Lower lobe of right lung (tissue), 2 donors: Measurements from ENCODE around the gene IGLL5. TPM values are rescaled to one million over a fixed set of nuclear protein-coding genes. Genes with fewer than 3 reads are reported as not detected.

Experiments used
- ATAC-seq, 2 donors: fragments of 200-7000 bp; cut with Tn5 transposase; one replicate each; pipeline ENCODE4 v1.9.1; 2020 to 2022; ENCODE audit warnings: mild to moderate bottlenecking in 2 of 2, moderate library complexity in 2 of 2
- DNase-seq: peaks from one replicate; pipeline ENCODE4 v3.0.0-alpha.2; 2020
- H3K27ac ChIP-seq: fragments of 200-600 bp; one replicate; pipeline ENCODE4 v1.8.0; 2022
- H3K27me3 ChIP-seq: fragments of 200-600 bp; one replicate; pipeline ENCODE4 v1.8.0; 2022; ENCODE audit warnings: low read depth
- H3K36me3 ChIP-seq: fragments of 200-600 bp; one replicate; pipeline ENCODE4 v1.8.0; 2022; ENCODE audit warnings: mild to moderate bottlenecking
- H3K4me1 ChIP-seq: fragments of 200-600 bp; one replicate; pipeline ENCODE4 v1.8.0; 2022
- H3K4me3 ChIP-seq: fragments of 200-600 bp; one replicate; pipeline ENCODE4 v1.8.0; 2022; ENCODE audit warnings: mild to moderate bottlenecking
- H3K9me3 ChIP-seq: fragments of 200-600 bp; one replicate; pipeline ENCODE4 v1.8.0; 2022
- CTCF ChIP-seq: fragments of 200-600 bp; IDR thresholded peaks from one replicate; pipeline ENCODE4 v1.8.0; 2022; ENCODE audit warnings: antibody characterized with exemption, mild to moderate bottlenecking
- intact Hi-C: fragments of 100-400 bp; cut with DNase I; formaldehyde crosslinking; loops from one replicate; pipeline ENCODE4 v1.11.0; 2022
- total RNA-seq: library from RNA; stranded (reverse); fragmentation: NEBNext Ultra II Directional; extraction: Animal tissue kit (Norgen Biotek cat#: 25700); gene quantifications from one replicate; pipeline ENCODE4 v1.2.1, GENCODE V29; 2021
- donor health status: DM: no; HTN: yes; CAD: no; lungs with severe emphysema.

The IGLL5 gene
- total RNA-seq, 1 donor from 2014 or later: 11.1 TPM

GRCh38 chr22:22842085-22842484, 45.5 kb upstream of the IGLL5 start:
- H3K4me1 ChIP-seq: no peaks in the 10 kb centered on the region
- intact Hi-C loops: no loop called here
- no peak overlapping the region for H3K27ac ChIP-seq
- ATAC-seq: no peak
- no peak for DNase-seq
- H3K27me3 ChIP-seq: no peaks in the 10 kb centered on the region
- no peak overlapping the region for H3K4me3 ChIP-seq
- H3K36me3 ChIP-seq: no peaks in the 10 kb centered on the region
- no peaks in the 10 kb centered on the region for H3K9me3 ChIP-seq
- TF ChIP-seq CTCF: no peak

GRCh38 chr22:22843848-22844247, 43.8 kb upstream of the IGLL5 start:
- no peaks in the 10 kb centered on the region for H3K4me1 ChIP-seq
- no peak for TF ChIP-seq CTCF
- no peaks in the 10 kb centered on the region for H3K36me3 ChIP-seq
- ATAC-seq (no peak), DNase-seq (no peak)
- no peaks in the 10 kb centered on the region for H3K27me3 ChIP-seq
- intact Hi-C loops: no loop called here
- H3K4me3 ChIP-seq: no peak overlapping the region
- H3K27ac ChIP-seq: no peak overlapping the region
- H3K9me3 ChIP-seq: no peaks in the 10 kb centered on the region

GRCh38 chr22:22847241-22847640, 40.4 kb upstream of the IGLL5 start:
- intact Hi-C loops: no loop called here
- DNase-seq (no peak), ATAC-seq (no peak)
- H3K27ac ChIP-seq: no peak overlapping the region
- no peaks in the 10 kb centered on the region for H3K36me3 ChIP-seq
- H3K9me3 ChIP-seq: no peaks in the 10 kb centered on the region
- no peaks in the 10 kb centered on the region for H3K27me3 ChIP-seq
- no peaks in the 10 kb centered on the region for H3K4me1 ChIP-seq
- TF ChIP-seq CTCF: no peak
- no peak overlapping the region for H3K4me3 ChIP-seq

DNA sequence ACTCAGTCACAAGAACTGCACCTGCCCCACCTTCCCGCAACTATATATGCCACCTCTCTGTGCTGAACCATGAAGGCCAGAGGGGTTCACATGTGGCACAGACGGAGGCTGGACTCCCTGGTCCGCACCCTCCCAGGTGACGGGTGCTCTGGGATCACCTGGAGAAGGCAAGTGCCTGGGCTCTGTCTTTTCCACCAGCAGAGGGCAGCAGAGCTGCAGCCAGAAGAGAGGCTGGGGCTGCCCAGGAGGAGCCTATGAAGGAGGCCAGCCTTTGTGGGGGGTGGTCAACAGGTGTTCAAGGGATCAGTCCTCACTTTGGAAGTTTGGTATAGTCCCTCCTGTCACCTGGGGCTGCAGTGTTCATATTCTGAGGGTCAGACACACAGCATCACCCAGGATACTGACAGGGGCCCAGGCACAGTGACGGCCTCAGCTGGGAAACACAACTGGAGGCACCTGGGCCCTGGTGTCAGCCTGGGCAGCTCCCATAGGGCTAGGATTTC, 39.2 kb upstream of the IGLL5 start:
- Histone ChIP-seq H3K27me3 (no peaks in the 10 kb centered on the region), H3K27ac (no peak overlapping the region), H3K36me3 (no peaks in the 10 kb centered on the region), H3K9me3 (no peaks in the 10 kb centered on the region), H3K4me1 (no peaks in the 10 kb centered on the region), H3K4me3 (no peak overlapping the region)
- ATAC-seq (peak; percentile 85 to 88), DNase-seq (peak; percentile 64)
- TF ChIP-seq CTCF: peak; percentile 95
- intact Hi-C loops: no loop called here

DNA sequence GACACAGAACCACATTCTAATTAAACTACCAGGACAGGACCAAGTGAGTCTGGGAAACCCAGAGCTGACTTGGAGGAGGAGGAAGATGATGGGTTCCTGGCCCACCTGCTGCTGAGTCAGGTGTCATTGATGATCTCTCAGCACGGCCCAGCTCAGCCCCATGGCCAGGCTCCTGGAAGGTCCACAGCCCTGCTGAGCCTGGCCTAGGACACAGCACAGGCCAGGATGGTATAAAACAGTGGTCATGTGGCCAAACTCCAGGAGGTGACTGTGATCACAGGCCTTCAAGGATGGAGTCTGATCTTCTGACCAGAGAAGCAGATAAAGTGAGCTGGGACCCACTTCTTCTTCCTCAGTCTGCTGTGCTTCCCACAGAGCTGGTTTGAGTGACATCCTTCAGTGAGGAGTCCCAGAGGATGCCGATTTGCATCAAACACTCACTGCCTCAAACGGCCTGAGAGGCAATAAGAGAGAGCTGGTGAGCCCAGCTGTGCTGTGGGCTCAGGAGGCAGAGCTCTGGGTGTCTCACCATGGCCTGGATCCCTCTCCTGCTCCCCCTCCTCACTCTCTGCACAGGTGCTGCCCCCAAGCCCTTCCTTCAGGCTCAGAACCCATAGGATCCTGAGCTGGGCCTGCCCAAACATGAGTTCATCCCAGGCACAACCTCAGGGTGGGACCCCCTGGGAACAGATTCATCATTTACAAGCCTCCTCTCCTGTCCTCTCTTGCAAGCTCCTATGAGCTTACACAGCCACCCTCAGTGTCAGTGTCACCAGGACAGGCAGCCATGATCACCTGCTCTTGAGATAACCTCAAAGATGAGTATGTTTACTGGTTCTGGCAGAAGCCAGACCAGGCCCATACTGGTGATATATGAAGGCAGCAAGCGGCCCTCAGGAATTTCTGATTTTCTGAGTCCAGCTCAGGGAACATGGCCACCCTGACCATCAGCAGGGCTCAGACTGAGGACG, 37.7 kb upstream of the IGLL5 start:
- no peak overlapping the region for H3K4me3 ChIP-seq
- no peaks in the 10 kb centered on the region for H3K36me3 ChIP-seq
- H3K27me3 ChIP-seq: no peaks in the 10 kb centered on the region
- intact Hi-C loops: no loop called here
- no peak overlapping the region for H3K27ac ChIP-seq
- no peaks in the 10 kb centered on the region for H3K9me3 ChIP-seq
- DNase-seq: no peak
- no peak for ATAC-seq
- no peak for TF ChIP-seq CTCF
- H3K4me1 ChIP-seq: no peaks in the 10 kb centered on the region
